Lower lobe of right lung (tissue), 2 donors: ENCODE results near the gene KLK6. TPM values are rescaled to one million over a fixed set of nuclear protein-coding genes. Genes with fewer than 3 reads are reported as not detected.

ENCODE experiments used
- ATAC-seq, 2 donors: fragments of 200-7000 bp; cut with Tn5 transposase; one replicate each; pipeline ENCODE4 v1.9.1; 2020 to 2022; ENCODE audit warnings: mild to moderate bottlenecking in 2 of 2, moderate library complexity in 2 of 2
- DNase-seq: peaks from one replicate; pipeline ENCODE4 v3.0.0-alpha.2; 2020
- H3K27ac ChIP-seq: fragments of 200-600 bp; one replicate; pipeline ENCODE4 v1.8.0; 2022
- H3K27me3 ChIP-seq: fragments of 200-600 bp; one replicate; pipeline ENCODE4 v1.8.0; 2022; ENCODE audit warnings: low read depth
- H3K36me3 ChIP-seq: fragments of 200-600 bp; one replicate; pipeline ENCODE4 v1.8.0; 2022; ENCODE audit warnings: mild to moderate bottlenecking
- H3K4me1 ChIP-seq: fragments of 200-600 bp; one replicate; pipeline ENCODE4 v1.8.0; 2022
- H3K4me3 ChIP-seq: fragments of 200-600 bp; one replicate; pipeline ENCODE4 v1.8.0; 2022; ENCODE audit warnings: mild to moderate bottlenecking
- H3K9me3 ChIP-seq: fragments of 200-600 bp; one replicate; pipeline ENCODE4 v1.8.0; 2022
- intact Hi-C: fragments of 100-400 bp; cut with DNase I; formaldehyde crosslinking; loops from one replicate; pipeline ENCODE4 v1.11.0; 2022
- total RNA-seq: library from RNA; stranded (reverse); fragmentation: NEBNext Ultra II Directional; extraction: Animal tissue kit (Norgen Biotek cat#: 25700); gene quantifications from one replicate; pipeline ENCODE4 v1.2.1, GENCODE V29; 2021
- TF ChIP-seq, protein P1 (sequence below): fragments of 200-600 bp; IDR thresholded peaks from one replicate; pipeline ENCODE4 v1.8.0; 2022; ENCODE audit warnings: antibody characterized with exemption, mild to moderate bottlenecking
- donor health status: DM: no; HTN: yes; CAD: no; lungs with severe emphysema.

Gene KLK6
- total RNA-seq, 1 donor from 2014 or later: not detected

DNA sequence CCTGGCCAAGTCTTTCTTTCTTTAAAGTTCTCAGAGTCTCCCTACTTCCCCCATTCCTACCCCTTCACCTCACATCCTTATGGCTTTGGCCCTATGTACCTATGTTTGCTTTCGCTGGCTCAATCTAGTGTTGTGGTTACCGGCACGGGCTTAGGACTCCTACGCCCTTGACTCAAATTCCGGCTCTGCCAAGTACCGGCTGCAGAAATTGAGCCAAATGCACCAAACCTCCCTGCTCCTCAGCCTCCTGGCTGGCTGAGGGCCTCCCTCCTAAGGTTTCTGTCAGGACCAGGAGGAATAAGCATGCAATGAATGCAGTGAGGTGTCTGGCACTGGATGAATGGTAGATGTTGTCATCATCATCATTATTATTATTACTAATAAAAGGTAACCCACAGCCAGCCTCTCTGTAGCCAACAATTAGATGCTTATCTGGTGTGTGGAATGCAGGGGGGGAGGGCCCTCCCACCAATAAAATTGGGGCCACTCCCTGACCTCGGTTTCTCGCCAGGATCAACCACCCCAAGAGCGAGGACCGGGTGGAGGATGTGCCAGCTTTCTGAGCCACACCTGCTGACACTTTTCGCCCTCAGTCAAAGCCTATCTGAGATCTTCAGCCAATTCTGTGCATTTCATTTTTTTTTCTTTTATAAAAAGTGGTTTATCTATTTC, 37.2 kb downstream of the KLK6 start:
- Histone ChIP-seq H3K36me3 (no peaks in the 10 kb centered on the region), H3K27ac (no peak overlapping the region), H3K27me3 (peaks cover 33% of the 10 kb centered on the region), H3K9me3 (no peaks in the 10 kb centered on the region), H3K4me1 (no peaks in the 10 kb centered on the region), H3K4me3 (no peak overlapping the region)
- ATAC-seq (peak; percentile 39 to 79), DNase-seq (no peak)
- TF ChIP-seq, protein P1, sequence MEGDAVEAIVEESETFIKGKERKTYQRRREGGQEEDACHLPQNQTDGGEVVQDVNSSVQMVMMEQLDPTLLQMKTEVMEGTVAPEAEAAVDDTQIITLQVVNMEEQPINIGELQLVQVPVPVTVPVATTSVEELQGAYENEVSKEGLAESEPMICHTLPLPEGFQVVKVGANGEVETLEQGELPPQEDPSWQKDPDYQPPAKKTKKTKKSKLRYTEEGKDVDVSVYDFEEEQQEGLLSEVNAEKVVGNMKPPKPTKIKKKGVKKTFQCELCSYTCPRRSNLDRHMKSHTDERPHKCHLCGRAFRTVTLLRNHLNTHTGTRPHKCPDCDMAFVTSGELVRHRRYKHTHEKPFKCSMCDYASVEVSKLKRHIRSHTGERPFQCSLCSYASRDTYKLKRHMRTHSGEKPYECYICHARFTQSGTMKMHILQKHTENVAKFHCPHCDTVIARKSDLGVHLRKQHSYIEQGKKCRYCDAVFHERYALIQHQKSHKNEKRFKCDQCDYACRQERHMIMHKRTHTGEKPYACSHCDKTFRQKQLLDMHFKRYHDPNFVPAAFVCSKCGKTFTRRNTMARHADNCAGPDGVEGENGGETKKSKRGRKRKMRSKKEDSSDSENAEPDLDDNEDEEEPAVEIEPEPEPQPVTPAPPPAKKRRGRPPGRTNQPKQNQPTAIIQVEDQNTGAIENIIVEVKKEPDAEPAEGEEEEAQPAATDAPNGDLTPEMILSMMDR: no peak
- intact Hi-C loops: no loop called here

DNA sequence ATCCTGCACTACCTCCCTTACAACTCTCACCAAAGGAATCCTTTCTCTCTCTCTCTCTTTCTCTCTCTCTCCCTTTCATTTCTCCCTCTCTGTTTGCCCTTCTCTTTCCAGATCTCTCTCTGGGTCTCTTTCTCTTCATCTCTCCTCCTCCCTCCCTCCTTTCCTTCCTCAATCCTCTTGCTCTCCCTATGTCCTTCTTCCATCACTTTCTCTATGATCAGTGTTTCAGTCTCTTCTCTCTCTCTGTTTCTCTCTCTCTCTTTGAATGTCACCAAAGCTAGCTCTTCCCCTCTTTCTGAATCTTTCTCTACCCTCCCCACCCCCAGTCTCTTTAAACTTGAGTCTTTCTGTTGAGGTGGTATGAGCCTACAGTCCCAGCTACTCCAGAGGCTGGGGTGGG, 38.4 kb downstream of the KLK6 start:
- intact Hi-C loops: no loop called here
- no peak for DNase-seq
- TF ChIP-seq, protein P1: no peak
- H3K9me3 ChIP-seq: no peaks in the 10 kb centered on the region
- H3K27me3 ChIP-seq: peaks cover 33% of the 10 kb centered on the region
- no peak overlapping the region for H3K27ac ChIP-seq
- no peak for ATAC-seq
- H3K36me3 ChIP-seq: no peaks in the 10 kb centered on the region
- H3K4me3 ChIP-seq: no peak overlapping the region
- no peaks in the 10 kb centered on the region for H3K4me1 ChIP-seq

GRCh38 chr19:50928831-50929230, 40.6 kb downstream of the KLK6 start:
- Histone ChIP-seq H3K27me3 (peaks cover 33% of the 10 kb centered on the region), H3K4me1 (no peaks in the 10 kb centered on the region), H3K36me3 (no peaks in the 10 kb centered on the region), H3K4me3 (no peak overlapping the region), H3K27ac (no peak overlapping the region), H3K9me3 (no peaks in the 10 kb centered on the region)
- DNase-seq (no peak), ATAC-seq (no peak)
- TF ChIP-seq, protein P1: no peak
- intact Hi-C loops: no loop called here

DNA sequence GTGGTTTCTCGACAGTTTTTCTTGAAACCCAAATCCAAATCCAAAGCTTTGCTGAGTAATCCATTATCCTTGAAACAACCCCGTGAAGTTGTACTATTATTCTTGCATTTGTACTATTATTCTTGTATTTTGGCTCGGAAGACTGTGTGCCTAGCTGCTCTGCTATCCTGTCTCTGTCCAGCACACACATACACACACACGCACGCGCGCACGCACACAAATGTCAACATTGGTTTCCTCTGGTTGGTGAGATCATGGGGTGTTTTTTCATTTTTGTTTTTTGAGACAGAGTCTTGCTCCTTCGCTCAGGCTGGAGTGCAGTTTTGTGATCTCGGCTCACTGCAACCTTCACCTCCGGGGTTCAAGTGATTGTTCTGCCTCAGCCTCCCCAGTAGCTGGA, 43.2 kb downstream of the KLK6 start:
- peaks cover 49% of the 10 kb centered on the region for H3K27me3 ChIP-seq

DNA sequence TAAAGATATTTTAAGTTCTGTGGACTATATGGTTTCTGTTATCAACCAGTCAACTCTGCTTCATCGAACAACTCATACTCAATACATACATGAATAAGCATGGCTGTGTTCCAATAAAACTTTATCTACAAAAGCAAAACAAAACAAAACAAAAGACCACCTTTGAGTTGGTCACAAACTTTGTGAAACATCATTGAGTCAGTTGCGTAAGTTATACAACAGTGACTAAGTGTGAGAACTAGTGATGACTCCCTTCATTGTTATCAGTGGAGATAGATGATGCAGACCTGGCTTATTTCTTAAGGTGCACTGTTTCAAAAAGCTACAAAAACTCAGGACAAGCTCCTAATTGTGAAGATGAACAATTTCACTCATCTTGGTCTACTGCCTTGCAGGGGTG, 43.7 kb downstream of the KLK6 start:
- intact Hi-C loops: no loop called here
- Histone ChIP-seq H3K4me3 (no peak overlapping the region), H3K27me3 (peaks cover 49% of the 10 kb centered on the region), H3K36me3 (no peaks in the 10 kb centered on the region), H3K27ac (no peak overlapping the region), H3K4me1 (peaks cover 5% of the 10 kb centered on the region), H3K9me3 (no peaks in the 10 kb centered on the region)
- TF ChIP-seq, protein P1: no peak
- no peak for DNase-seq
- ATAC-seq: no peak

More for the DNA sequence above, 43.2 kb downstream of the KLK6 start:
- TF ChIP-seq, protein P1: no peak
- intact Hi-C loops: no loop called here
- no peak for DNase-seq
- Histone ChIP-seq H3K4me3 (no peak overlapping the region), H3K27ac (no peak overlapping the region), H3K9me3 (no peaks in the 10 kb centered on the region), H3K36me3 (no peaks in the 10 kb centered on the region), H3K4me1 (peaks cover 5% of the 10 kb centered on the region)
- ATAC-seq: no peak
